ENCODE measurements around the gene SNX5. TPM values are rescaled to one million over a fixed set of nuclear protein-coding genes. Genes with fewer than 3 reads are reported as not detected.

Gene SNX5
- total RNA-seq, 1 experiment from 2014 or later, result 90.8 TPM

GRCh38 chr20:18004384-18005031 lies 35.9 kb upstream of the SNX5 start:
- ATAC-seq, result no peak
- CTCF ChIA-PET, result no interaction called here
- Histone ChIP-seq H3K9me3 (ENCODE audit: control insufficient read depth, insufficient read depth, low read depth, low read length) (no peaks in the 10 kb centered on the region), H3K4me1 (ENCODE audit: control insufficient read depth, insufficient read depth, low read length) (no peaks in the 10 kb centered on the region), H3K27me3 (ENCODE audit: control insufficient read depth, insufficient read depth, low read length) (no peaks in the 10 kb centered on the region), H3K36me3 (ENCODE audit: control insufficient read depth, insufficient read depth, low read length) (no peaks in the 10 kb centered on the region), H3K4me3 (ENCODE audit: low read depth in 2 of 2, low read length in 2 of 2) (no peak overlapping the region), H3K27ac (ENCODE audit: low read length) (no peak overlapping the region)
- BruUV-seq (replicated peaks), result no TSS peak
- intact Hi-C loops (cut with micrococcal nuclease; ENCODE audit: unreplicated experiment) (no loop called here), in situ Hi-C loops (cut with HindIII; ENCODE audit: low pct_unique_long_range_greater_than_20kb, low sequenced_read_pairs) (no loop called here)
- no peak for DNase-seq (ENCODE audit: low read depth, low spot score)
- POLR2A ChIA-PET, result no interaction called here
- TF ChIP-seq TCF7L2 (IDR thresholded peaks at IDR 0.05; ENCODE audit: low read depth, low read length) (no peak), SIN3A (IDR thresholded peaks at IDR 0.05; ENCODE audit: borderline replicate concordance, insufficient read depth, low read depth, low read length) (no peak), POLR2AphosphoS5 (IDR thresholded peaks at IDR 0.05; ENCODE audit: low read depth, low read length) (no peak)
- TF ChIP-seq, protein P1, sequence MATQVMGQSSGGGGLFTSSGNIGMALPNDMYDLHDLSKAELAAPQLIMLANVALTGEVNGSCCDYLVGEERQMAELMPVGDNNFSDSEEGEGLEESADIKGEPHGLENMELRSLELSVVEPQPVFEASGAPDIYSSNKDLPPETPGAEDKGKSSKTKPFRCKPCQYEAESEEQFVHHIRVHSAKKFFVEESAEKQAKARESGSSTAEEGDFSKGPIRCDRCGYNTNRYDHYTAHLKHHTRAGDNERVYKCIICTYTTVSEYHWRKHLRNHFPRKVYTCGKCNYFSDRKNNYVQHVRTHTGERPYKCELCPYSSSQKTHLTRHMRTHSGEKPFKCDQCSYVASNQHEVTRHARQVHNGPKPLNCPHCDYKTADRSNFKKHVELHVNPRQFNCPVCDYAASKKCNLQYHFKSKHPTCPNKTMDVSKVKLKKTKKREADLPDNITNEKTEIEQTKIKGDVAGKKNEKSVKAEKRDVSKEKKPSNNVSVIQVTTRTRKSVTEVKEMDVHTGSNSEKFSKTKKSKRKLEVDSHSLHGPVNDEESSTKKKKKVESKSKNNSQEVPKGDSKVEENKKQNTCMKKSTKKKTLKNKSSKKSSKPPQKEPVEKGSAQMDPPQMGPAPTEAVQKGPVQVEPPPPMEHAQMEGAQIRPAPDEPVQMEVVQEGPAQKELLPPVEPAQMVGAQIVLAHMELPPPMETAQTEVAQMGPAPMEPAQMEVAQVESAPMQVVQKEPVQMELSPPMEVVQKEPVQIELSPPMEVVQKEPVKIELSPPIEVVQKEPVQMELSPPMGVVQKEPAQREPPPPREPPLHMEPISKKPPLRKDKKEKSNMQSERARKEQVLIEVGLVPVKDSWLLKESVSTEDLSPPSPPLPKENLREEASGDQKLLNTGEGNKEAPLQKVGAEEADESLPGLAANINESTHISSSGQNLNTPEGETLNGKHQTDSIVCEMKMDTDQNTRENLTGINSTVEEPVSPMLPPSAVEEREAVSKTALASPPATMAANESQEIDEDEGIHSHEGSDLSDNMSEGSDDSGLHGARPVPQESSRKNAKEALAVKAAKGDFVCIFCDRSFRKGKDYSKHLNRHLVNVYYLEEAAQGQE (IDR thresholded peaks at IDR 0.05; ENCODE audit: insufficient read depth in 1 of 2, low read depth in 2 of 2, low read length in 1 of 2), result no peak
- TF ChIP-seq, protein P2, sequence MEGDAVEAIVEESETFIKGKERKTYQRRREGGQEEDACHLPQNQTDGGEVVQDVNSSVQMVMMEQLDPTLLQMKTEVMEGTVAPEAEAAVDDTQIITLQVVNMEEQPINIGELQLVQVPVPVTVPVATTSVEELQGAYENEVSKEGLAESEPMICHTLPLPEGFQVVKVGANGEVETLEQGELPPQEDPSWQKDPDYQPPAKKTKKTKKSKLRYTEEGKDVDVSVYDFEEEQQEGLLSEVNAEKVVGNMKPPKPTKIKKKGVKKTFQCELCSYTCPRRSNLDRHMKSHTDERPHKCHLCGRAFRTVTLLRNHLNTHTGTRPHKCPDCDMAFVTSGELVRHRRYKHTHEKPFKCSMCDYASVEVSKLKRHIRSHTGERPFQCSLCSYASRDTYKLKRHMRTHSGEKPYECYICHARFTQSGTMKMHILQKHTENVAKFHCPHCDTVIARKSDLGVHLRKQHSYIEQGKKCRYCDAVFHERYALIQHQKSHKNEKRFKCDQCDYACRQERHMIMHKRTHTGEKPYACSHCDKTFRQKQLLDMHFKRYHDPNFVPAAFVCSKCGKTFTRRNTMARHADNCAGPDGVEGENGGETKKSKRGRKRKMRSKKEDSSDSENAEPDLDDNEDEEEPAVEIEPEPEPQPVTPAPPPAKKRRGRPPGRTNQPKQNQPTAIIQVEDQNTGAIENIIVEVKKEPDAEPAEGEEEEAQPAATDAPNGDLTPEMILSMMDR (IDR thresholded peaks at IDR 0.05), result no peak

- ATAC-seq, result no peak
- Histone ChIP-seq H3K4me1 (ENCODE audit: control insufficient read depth, insufficient read depth, low read length) (no peaks in the 10 kb centered on the region), H3K27ac (ENCODE audit: low read length) (no peak overlapping the region), H3K27me3 (ENCODE audit: control insufficient read depth, insufficient read depth, low read length) (no peaks in the 10 kb centered on the region), H3K4me3 (ENCODE audit: low read depth in 2 of 2, low read length in 2 of 2) (no peak overlapping the region), H3K36me3 (ENCODE audit: control insufficient read depth, insufficient read depth, low read length) (no peaks in the 10 kb centered on the region), H3K9me3 (ENCODE audit: control insufficient read depth, insufficient read depth, low read depth, low read length) (no peaks in the 10 kb centered on the region)
- in situ Hi-C loops (cut with HindIII; ENCODE audit: low pct_unique_long_range_greater_than_20kb, low sequenced_read_pairs) (no loop called here), intact Hi-C loops (cut with micrococcal nuclease; ENCODE audit: unreplicated experiment) (no loop called here)
- POLR2A ChIA-PET, result no interaction called here
- TF ChIP-seq, protein P2 (IDR thresholded peaks at IDR 0.05), result no peak
- TF ChIP-seq, protein P1 (IDR thresholded peaks at IDR 0.05; ENCODE audit: insufficient read depth in 1 of 2, low read depth in 2 of 2, low read length in 1 of 2), result no peak
- TF ChIP-seq POLR2AphosphoS5 (IDR thresholded peaks at IDR 0.05; ENCODE audit: low read depth, low read length) (no peak), SIN3A (IDR thresholded peaks at IDR 0.05; ENCODE audit: borderline replicate concordance, insufficient read depth, low read depth, low read length) (no peak), TCF7L2 (IDR thresholded peaks at IDR 0.05; ENCODE audit: low read depth, low read length) (no peak)
- DNase-seq (ENCODE audit: low read depth, low spot score), result no peak
- CTCF ChIA-PET, result no interaction called here
- BruUV-seq (replicated peaks), result no TSS peak
Measured at GRCh38 chr20:18003897-18004296, 35.3 kb upstream of the SNX5 start.
